HG02759 (cell line): Measurements from ENCODE around the gene KLF9.

Experiments used
- ATAC-seq: cut with Tn5 transposase; IDR thresholded peaks from one replicate; pipeline ENCODE4 v1.9.1; 2021; ENCODE audit warnings: mild to moderate bottlenecking, moderate library complexity; ENCODE audit not compliant: unreplicated experiment

Gene KLF9

DNA sequence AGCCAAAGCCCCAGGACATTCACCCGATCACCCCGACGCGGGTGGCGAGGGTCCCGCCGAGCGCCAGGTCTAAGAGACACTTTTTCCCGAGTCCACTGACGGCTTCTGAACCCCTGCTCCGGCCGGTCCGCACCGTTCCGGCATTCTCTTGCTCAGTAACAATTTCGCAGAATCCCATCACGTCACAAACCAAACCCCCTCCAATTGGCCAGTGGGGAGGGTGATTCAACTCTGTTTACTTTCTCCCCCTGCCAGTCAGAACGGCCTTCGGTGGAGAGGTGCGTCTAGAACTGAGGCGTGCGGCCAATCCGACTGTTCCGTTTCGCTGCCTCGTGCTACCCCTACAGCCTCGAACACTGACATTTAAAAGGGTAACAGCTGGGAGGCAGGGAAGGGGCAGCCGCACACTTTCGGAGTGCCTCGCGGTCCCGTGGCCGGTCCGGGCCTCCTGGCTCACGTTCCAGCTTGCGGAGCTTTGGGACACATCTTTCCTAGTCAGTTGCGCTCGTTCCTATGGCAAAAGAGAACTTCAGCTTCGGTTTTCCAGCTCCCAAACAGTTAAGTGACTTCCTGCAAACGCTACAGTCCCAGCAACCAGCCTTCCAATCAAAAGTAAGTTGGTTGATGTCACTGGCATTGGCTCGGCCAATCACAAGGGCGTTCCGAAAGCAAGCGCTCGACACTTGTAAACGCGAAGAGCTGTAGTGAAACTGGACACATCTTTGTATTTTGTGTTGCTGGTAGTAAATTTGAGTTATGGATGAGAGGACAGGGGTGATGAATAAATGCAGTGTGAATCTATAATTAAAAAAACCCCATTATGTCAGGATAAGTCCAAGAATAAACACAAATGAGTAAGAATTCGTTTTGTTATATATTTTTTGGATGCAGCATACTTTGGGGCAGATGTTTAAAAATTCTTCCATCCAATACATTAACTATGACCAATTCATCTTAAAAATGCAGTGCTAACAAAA is at the start of gene KLF9:
KLF9 (minus strand) TSS at position 859 of the 977 bp plus-strand sequence. CDS start 1,294 bp downstream, outside the sequence.
- ATAC-seq, result peak; percentile 67

- no peak for ATAC-seq
Observed at GRCh38 chr9:70463877-70464276, 49.4 kb upstream of the KLF9 start.

DNA sequence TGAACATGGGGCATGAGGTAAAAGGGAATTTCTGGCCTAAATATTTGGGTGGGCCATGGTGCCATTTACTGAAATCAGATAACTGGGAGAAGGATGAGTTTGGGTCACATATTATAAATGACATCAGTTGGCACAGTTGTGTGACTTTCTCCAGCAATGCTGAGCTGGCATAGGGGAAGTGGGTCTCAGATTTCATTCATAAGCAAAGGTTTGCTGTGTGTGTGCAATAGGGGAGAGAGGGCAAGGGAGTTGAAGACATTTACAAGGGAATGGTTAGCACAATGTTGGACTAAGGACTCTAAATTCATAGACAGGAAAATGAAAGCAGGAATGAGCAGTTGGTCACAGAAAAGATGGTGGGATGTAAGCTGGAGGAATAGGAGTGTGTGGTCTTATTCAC is 47.8 kb upstream of the KLF9 start:
- ATAC-seq, result no peak

DNA sequence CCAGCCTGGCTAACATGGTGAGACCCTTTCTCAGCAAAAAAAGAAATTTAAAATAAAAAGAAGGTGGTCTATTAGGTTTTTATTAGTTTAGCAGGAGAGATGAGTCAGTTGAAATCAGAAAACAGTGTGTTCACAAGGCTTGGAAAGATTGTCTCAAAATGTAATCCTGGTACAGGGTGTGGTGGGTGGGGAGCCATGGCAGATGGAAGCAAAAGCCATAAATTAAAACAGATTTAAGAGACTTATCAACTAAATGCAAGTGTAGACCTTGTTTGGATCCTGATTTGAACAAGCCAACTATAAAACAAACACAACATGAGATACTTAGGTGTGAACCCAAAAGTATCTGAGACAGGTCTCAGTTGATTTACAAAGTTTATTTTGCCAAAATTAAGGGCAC is 42.8 kb upstream of the KLF9 start:
- no peak for ATAC-seq

DNA sequence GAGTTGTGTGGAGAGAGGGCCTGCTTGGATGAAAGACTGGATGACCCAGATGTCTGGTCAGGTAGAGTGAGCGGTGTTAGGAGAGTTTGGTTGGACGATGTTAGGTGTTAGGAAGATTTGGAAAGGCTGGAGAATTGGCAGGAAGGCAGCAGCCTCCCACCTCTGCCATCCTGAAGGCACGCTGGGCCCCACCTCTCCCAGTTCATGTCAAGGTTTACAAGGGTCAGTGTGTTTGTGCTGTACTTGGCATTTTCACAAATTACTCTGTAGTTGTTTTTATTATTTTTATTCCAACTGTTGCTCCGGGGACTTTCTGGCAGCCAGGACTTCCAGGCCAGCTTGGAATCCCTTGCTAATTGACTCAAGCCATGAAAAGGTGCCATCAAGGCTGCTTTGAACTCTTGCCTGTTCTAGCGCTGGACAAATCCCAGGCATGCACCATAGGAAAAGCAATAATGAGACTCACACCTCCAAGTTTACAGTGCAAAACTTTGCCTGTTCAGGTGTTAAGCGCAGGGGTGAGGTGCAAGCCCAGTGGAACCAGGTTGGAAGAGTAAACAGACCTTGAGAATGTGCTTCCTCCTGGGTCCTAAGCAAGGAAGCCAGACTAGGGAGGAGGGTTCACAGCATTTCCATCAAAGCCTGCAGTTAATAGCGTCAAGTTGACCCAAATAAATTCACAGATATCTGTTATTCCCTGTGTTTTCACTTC is 41.7 kb upstream of the KLF9 start:
- ATAC-seq, result no peak

DNA sequence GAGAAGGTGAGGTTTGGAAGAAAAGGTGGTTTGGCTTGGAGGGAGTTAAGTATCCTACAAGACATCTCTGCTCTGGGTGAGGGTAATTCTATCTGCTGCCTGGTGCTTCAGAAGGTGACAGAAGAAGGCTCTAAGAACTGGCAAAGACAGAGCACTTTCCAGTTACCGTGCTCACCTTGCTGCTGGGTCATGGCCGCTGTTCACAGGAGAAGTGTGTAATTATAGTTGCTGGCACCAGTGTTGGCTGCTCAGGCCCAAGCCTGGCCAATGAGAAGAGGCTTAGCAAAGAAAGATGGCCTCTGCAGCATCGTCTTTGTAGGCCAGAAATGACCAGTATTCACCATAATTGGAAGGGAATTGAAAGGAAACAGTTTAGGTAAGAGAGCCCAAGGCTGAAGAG is 37.9 kb upstream of the KLF9 start:
- ATAC-seq, result no peak

- ATAC-seq, result no peak
Observed at GRCh38 chr9:70451765-70452164, 37.3 kb upstream of the KLF9 start.

DNA sequence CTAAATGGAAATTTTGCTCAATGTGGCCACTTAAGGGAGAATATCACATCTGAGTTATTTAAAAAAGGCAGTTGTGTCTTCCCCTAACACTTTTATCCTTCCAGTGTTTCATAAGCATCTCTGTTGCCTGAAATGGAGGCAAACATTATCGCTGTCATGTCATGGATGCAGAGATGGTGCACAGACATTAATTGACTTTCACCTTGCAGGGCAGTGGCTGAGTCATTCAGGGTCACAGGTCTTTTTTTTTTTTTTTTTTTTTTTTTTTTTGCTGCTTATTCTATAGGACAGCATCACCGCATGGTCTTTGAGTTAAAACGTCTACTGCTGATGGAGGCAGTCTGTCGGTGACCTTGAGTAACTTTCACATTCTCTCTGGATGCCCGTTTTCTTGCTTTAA is 36.3 kb upstream of the KLF9 start:
- ATAC-seq, result no peak

GRCh38 chr9:70449461-70449860 is 35.0 kb upstream of the KLF9 start:
- ATAC-seq, result no peak

- ATAC-seq, result no peak
Observed at GRCh38 chr9:70448919-70449318, 34.5 kb upstream of the KLF9 start.

DNA sequence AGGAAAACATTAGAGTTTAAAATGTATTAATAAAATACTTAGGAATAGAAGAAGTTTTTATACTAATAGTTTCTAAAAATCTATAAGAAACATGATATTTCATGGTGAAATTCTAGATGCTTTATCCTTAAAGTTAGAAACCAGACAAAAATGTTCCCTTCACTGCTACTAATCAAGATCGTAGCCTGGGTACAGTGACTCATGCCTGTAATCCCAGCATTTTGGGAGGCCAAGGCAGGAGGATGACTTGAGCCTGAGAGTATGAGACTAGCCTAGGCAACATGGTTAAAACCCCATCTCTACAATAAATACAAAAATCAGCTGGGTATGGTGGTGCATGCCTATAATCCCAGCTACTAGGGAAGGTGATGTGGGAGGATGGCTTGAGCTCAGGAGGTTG is 30.4 kb upstream of the KLF9 start:
- ATAC-seq, result no peak

DNA sequence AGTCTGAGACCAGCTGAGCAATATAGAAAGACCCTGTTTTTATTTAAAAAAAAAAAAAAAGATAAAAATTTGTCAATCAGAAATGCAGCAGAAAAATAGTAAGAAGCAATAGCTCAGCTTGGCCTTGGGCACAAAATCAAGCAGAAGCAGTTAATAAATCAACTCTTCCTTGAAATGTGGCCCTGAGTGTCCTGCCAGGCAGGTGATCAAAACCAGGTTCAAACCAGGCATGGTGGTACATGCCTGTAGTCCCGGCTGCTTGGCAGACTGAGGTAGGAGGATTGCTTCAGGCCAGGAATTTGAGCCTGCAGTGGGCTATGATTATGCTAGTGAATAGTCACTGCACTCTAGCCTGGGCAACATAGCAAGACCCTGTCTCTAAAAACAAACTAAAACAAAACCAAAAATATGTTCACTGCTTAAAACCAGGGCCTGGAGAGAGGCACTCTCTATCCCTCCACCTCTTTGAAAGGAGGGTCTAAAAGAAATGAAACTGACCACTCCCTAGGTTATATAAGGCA is 27.9 kb upstream of the KLF9 start:
- no peak for ATAC-seq

DNA sequence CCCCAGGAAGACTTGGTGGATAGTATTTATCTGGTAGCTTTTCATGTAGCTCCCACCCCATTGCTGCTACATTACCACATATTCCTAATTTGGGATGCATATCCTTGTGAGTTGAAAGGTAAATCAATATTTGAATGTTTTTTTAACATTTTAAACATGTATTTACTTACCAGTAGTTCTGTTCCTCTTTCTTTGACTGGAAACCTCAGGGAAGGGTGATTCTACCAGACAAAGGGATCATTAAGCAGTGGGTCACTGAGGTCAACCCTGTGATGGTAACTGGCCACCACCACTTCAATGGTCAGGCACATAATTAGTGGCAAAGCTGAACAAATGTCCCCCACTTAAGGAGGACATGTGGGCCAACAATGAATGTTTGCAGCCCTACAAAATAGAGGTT is 27.2 kb upstream of the KLF9 start:
- no peak for ATAC-seq

DNA sequence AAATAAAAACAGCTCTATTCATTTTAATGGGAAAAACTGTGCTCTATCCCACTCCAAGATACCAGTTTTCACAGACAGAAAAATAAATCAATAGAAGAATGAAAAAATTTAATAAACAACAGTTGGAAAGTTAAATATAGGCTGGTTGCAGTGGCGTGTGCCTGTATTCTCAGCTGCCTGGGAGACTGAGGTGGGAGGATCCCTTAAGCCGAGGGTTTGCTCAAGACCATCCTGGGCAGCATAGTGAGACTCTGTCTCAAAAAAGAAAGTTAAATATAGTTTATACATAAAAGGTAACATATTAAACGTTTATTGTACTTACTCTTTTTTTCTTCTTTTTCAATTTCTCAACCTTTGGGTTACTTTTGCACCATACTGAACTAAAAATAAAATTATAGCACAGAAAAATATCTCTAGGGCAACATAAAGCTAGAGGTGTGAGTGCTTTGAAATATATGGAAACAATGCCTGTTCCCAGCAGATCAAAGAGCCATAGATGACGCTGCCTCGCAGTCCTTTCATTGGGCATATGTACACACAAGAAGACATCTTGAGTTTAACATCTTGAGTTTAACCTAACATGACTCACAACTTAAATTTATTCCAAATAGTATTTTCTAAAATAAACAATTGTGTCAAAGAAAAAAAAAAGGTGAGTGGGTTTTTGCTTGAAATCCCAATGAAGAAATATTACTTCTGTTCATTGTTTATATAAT is 25.7 kb upstream of the KLF9 start:
- ATAC-seq, result no peak

DNA sequence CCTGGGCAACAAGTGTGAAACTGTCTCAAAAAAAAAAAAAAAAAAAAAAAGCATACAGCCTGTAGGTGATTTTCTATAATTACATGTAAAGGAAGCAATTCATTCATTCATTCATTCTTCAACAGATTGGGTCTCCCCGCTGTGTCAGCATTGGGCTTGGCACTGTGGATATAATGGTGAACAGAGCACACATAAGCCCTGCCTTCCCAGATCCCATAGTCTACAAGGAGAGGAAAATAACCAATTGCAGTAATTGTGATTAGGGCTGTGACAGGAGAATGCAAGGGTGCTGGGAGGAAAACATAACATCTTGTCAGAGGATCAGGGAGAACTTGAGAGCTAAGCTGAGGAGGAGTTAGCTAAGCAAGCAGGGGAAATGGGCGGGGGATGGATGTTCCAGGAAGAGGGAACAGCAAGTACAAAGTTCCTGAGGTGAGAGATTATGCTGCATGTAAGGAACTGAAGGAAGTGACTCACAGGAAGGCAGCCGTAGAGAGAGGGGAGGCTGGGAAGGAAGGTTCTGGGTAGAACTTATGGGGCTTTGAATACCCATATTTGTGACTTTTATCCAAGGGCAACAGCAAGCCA is 24.0 kb upstream of the KLF9 start:
- ATAC-seq, result no peak

DNA sequence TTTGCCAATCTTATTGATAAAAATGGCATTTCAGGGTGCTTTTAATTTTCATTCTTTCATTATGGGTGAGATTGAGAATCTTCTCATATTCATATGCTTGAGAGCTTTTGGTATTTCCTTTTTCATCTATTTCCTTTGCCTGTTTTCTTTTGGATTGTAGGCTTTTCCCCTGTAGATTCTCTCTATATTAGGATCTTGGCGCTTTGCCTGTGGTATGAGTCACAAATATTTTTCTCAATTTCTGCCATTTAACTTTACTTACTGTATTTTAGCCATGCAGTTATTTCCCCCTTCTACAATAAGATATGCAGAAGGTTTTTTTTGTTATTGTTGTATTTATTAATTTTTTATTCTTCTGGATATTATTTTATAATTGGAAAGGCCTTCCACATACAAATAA is 21.5 kb upstream of the KLF9 start:
- no peak for ATAC-seq

GRCh38 chr9:70429899-70430298 is 15.4 kb upstream of the KLF9 start:
- no peak for ATAC-seq

DNA sequence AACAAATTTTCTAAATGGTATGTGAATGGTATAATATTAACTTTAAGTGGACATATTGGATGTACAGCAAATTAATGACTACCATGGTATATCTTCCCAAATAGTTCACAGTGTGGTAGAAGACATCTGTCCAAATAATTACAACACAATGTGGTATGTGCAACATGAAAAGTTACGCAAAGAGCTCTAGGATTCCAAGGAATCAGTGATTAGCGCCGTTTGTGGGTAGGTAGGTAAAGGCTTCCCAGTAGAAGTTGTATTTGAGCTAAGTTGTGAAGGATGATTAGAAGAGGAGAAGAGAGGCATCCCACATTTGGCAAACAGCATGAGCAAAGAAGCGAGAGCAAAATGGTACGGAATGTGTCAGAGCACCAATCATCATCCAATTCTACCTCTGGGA is 14.3 kb upstream of the KLF9 start:
- no peak for ATAC-seq

DNA sequence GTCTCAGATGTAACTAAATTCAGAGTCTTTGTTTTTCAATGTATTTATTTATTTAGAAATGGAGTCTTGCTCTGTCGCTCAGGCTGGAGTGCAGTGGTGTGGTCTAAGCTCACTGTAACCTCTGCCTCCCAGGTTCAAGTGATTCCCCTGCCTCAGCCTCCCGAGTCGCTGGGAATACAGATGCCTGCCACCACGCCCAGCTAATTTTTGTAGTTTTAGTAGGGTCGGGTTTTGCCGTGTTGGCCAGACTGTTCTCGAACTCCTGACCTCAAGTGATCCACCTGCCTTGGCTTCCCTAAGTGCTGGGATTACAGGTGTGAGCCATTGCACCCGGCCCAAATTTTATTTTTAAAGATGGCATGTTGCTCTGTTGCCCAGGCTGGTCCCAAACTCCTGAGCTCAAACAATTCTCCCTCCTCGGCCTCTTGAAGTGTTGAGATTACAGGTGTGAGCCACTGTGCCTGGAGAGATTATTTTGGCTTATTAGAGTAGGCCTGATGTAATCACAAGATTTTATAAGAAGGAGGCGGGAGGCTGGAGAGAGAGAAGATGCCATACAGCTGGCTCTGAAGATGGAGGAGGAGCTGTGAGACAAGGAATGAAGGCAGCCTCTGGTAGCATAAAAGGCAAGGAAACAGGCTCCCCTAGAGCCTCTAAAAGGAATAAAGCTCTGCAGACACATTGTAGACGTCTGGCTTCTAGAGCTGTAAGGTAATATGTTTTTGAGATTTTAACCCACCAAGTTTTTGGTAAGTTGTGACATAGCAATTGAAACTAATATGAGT is 12.9 kb upstream of the KLF9 start:
- ATAC-seq, result no peak

DNA sequence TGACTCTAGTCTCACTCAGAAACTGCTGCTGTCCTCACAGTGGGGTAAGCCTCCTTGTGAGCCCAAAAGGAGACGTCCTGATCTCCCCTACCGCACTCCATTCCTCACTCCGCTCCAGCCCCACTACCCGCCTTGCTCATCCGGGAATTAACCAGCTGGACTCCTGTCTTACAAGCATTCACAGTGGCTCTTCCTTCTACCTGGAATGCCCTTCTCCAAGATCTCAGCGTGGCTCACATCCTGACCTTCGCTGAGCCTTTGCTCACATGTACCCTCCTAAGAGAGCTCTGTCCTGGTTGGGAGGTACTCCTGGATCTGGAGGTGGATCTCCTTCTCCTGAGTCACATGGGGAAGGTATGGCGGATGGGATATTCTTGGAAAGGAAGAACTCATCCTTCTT is 10.7 kb upstream of the KLF9 start:
- no peak for ATAC-seq
